Activated T-cell treated with anti-CD3 and anti-CD28 coated beads for 48 hours (primary cell): ENCODE results near the gene CDC20.

Experiments
- DNase-seq: peaks from one replicate; pipeline ENCODE4 v3.0.0-alpha.2; 2020; ENCODE audit warnings: low read depth

The CDC20 gene

DNA sequence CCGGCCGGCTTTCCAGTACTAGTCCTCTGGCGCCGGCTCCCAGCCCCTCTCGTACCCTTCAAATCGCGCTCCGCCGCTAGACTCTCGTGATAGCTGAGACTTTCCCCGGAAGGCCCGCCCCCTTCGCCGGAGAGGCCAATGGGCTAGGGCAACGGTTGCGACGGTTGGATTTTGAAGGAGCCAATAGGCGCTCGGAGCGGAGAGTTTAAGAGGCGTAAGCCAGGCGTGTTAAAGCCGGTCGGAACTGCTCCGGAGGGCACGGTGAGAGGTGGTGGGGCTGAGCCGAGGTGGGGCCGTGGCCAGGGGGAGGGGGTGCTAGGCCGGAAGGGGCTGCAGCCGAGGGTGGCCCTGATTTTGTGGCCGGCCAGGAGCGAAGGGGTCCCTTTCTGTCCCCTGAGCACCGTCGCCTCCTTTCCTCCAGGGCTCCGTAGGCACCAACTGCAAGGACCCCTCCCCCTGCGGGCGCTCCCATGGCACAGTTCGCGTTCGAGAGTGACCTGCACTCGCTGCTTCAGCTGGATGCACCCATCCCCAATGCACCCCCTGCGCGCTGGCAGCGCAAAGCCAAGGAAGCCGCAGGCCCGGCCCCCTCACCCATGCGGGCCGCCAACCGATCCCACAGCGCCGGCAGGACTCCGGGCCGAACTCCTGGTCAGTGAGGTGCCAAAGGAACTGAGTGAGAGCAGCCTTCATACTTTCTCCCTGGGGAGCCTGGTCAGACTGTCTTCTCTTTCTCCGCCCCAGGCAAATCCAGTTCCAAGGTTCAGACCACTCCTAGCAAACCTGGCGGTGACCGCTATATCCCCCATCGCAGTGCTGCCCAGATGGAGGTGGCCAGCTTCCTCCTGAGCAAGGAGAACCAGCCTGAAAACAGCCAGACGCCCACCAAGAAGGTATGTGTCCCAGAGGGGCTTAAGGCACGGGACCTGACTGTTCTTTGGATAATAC is at the start of gene CDC20:
Gene CDC20, plus strand, starts transcription at position 236 of the 948 bp plus-strand sequence. Its CDS starts 235 bp downstream, at position 471.
- peak; percentile 99 for DNase-seq

DNA sequence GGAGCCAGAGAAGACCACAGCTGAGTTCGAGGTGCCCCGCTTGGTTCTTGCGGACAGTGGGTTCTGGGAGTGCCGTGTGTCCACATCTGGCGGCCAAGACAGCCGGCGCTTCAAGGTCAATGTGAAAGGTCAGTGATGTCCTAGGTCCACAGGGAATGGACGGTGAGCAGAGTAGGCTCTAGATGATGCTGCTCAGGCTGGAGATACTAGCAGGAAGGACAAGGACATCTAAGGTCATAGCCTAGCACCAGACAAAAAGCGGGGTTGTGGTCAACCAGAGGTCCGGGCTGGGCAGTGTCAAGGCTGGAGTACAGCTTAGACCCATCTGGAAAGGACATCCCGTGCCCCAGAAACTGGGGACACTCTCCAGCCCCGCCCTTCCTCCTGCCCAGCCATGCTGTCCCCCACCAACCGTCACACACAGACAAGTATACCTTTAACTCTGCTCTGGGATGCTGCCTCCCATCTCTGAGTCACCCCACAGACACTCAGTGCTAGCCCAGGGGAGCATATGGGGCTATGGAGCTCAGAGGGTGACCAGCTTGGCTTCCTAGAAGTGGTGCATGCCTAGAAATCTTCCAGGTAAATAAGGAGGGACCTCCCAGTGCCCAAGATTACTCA is 49.3 kb upstream of the CDC20 start:
- DNase-seq, result no peak

DNA sequence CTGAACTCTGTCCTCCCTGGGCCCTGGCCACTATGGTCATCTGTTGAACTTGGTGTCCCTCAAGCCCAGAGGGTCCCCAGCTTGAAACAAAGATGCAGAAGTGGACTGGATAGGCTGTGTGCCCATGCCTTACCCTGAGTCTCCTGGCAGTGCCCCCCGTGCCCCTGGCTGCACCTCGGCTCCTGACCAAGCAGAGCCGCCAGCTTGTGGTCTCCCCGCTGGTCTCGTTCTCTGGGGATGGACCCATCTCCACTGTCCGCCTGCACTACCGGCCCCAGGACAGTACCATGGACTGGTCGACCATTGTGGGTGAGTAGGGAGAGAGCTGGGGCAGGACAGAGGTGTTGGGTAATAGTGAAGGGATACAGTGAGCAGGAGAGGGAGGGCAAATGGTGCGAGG is 47.3 kb upstream of the CDC20 start:
- no peak for DNase-seq

DNA sequence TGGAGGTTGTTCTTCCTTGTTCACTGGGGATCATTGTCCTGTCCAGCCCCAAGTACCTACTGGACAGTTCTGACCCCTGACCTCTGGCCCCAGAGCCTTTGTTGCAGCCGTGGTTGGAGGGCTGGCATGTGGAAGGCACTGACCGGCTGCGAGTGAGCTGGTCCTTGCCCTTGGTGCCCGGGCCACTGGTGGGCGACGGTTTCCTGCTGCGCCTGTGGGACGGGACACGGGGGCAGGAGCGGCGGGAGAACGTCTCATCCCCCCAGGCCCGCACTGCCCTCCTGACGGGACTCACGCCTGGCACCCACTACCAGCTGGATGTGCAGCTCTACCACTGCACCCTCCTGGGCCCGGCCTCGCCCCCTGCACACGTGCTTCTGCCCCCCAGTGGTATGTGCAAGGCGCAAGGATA is 46.6 kb upstream of the CDC20 start:
- no peak for DNase-seq

DNA sequence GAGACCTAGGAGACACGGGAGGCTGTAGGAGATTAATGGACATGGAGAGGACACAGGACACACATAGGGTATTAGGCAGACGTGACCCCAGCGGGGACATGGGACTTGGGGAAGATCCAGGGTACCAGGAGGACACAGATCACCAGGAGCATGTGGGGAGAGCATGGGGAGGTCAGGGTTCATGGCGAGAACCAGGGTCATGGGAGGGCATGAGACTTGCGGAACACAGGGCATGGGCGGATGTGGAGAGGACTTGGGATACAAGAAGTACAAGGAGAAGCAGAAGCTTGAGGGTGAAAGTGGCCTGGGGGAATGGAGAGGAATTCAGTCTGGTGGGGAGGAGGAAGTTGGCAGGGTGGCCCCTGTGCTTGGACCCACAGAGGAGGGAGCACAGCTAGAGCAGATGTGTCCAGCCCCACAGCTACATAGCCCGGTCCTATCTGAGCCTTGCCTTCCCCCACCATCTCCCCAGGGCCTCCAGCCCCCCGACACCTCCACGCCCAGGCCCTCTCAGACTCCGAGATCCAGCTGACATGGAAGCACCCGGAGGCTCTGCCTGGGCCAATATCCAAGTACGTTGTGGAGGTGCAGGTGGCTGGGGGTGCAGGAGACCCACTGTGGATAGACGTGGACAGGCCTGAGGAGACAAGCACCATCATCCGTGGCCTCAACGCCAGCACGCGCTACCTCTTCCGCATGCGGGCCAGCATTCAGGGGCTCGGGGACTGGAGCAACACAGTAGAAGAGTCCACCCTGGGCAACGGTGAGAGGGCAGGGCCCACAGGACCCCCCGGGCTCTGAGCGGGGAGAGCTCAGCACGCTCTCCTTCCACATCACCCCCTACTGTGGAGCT is 45.9 kb upstream of the CDC20 start:
- no peak for DNase-seq

DNA sequence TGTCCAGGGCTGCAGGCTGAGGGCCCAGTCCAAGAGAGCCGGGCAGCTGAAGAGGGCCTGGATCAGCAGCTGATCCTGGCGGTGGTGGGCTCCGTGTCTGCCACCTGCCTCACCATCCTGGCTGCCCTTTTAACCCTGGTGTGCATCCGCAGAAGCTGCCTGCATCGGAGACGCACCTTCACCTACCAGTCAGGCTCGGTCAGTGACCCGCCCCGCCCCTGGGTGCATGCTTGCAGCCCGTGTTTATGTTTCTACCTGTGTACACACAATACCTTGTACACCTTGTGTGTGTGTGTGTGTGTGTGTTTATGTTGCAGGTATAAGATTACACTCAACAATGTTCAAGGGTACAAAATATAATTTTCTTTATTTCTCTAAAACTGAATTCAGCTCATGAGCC is 45.0 kb upstream of the CDC20 start:
- DNase-seq, result no peak

DNA sequence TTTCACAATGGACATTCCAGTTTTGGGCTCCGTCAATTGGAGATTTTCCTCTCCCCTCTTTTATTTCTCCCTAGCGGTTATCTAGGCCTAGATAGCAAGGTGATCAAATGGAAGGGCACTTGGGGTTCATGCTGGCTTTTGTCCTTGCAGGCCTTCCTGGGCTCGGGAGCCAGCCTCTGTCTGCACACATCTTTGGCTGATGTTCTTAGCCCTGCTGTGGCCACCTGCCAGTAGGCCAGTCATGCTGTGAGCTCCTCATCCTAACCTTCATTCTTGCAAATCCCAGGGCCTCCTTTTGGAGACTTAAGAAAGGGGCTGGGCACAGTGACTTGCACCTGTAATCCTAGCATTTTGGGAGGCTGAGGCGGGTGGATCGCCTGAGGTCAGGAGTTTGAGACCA is 44.5 kb upstream of the CDC20 start:
- DNase-seq, result no peak

DNA sequence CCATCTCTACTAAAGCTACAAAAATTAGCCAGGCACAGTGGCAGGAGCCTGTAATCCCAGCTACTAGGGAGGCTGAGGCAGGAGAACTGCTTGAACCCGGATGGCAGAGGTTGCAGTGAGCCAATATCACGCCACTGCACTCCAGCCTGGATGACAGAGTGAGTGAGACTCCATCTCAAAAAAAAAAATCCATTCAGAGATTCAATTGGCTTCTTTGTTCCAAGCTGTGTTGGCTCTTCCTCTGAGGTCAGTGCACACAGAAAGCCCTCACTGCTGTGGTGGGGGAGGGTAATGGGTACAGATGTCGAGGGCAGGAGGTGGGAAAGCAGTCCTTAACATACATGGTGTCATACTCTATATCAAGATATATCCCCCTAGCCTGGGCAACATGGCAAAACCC is 43.3 kb upstream of the CDC20 start:
- no peak for DNase-seq

DNA sequence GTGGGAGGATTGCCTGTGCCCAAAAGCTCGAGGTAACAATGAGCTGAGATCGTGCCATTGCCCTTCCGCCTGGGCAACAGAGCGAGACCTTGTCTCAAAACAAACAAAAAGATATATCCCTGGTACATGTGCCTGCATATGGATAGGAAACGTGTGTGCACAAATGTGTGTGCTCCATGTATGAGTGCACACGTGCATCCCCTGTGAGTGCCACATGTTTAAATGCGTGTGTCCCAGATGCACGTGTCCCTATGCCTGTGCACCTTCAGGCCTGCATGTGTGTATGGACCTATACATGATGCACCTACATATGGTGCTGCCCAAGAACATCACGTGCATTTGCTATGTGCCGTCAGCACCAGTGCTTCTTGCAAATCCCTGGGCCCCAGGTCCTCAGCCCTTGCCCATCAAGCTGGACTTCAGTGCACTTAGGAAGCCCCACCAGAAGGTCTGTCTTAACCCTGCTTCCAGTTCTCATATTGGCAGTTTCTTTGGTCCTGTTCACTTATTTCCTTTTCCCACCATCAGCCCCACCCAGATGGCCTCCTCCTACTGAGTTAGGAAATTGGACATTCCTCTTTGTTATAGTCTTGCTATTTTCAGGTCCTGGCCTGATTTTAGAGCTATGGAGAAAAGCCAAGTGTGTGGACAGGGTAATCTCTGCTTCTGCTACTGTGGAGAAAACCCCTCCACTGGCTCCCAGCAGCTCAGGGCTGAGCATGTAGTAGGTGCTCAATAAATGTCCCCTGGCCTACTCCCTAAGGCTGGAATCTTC is 42.6 kb upstream of the CDC20 start:
- DNase-seq, result no peak

DNA sequence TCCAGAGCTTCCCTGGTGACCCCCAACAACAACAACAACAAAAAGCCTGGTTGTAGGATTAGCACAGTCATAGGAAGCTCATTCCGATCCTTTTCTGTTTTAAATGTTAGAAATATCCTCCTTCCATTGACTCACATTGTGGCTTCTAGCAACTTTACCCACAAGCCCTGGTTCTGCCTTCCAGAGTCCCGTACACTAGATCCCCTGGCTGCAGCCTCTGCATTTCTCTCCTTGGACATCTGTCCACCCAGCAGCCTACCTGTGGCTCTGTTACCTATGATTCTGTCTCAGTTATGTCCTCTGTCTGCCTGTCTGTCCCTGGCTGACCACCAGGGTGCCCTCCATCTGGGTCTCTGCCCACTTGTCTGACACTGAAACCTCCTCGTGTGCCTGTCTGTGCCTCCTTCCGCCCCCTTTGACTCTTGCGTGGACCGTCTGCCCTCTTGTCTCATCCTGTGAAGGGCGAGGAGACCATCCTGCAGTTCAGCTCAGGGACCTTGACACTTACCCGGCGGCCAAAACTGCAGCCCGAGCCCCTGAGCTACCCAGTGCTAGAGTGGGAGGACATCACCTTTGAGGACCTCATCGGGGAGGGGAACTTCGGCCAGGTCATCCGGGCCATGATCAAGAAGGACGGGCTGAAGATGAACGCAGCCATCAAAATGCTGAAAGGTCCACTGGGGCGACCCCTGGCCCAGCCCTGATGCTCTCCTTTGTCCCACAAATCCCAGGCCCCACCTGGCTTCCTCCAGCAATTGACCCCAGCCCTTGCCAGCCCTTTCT is 41.9 kb upstream of the CDC20 start:
- no peak for DNase-seq

DNA sequence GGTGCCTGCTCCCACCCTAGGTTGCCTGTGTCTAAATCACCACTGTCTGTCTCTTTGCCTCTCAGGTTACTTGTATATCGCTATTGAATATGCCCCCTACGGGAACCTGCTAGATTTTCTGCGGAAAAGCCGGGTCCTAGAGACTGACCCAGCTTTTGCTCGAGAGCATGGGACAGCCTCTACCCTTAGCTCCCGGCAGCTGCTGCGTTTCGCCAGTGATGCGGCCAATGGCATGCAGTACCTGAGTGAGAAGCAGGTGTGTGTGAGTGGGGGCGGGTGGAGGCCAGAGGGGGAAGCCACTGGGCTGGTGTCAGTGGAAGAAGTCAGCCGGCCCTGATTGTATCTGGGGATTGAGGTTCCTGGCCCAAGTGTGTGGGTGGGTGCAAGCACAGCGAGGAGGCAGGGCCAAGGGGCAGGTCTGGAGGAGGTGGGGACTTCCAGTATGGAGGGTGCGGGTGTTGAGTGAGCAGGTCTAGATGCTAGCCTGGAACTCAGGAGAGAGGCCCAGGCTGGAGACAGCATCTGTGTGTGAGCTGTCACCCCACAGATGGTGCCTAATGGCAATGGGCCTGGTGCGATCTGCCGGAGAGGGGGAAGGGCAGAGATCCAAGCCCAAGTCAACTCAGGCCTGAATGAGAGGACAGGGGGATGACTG is 40.8 kb upstream of the CDC20 start:
- DNase-seq, result no peak

DNA sequence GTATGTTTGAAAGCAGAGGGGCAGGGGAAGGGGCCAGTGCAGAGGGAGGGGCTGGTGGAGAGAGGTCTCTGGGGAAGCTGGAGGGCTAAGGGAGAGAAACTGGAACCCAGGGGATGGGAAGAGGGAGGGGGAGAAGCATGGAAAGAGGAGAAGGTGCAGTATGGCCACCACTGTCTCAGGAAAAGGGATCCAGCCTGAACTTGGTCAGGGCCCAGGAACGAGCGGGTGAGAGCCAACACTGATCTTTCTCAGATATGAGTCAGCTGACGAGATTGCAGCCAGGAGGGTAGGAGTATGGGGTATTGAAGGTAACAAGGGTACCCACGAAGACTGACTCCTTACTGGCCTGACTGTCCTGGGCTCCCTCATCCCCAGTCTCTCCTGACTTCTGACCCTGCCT is 40.0 kb upstream of the CDC20 start:
- DNase-seq, result no peak

DNA sequence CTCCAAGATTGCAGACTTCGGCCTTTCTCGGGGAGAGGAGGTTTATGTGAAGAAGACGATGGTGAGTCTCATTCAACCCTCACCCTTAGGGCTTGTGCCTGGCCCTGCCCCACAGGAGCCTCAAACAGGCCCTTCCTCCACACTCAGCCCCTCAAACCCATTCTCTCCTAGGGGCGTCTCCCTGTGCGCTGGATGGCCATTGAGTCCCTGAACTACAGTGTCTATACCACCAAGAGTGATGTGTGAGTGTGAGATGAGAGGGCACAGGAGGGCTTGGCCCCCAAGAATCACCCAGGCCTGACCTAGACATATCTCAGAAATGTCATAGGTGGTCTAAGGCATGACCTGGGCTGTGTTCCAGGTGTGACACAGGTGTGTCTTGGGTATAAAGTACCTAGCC is 39.5 kb upstream of the CDC20 start:
- DNase-seq, result no peak

DNA sequence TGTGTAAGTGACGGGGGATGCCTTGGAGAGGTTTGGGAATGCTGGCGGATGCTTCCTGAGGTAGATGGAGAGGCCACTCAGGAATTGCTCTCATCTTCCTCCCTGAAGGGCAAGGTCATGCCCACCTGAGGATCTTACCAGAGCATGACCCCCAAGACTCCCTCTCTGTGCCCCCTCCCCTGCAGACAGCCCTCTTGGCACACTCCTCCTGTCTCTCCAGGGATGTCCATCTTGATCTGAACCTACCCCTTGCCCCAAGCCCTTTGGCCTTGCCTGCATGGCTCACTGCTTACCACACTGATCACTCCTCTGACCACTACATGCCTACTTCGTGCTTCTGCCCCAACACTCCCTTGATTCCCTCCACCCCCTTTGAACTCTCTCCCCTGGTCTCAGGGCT is 39.0 kb upstream of the CDC20 start:
- DNase-seq, result no peak

DNA sequence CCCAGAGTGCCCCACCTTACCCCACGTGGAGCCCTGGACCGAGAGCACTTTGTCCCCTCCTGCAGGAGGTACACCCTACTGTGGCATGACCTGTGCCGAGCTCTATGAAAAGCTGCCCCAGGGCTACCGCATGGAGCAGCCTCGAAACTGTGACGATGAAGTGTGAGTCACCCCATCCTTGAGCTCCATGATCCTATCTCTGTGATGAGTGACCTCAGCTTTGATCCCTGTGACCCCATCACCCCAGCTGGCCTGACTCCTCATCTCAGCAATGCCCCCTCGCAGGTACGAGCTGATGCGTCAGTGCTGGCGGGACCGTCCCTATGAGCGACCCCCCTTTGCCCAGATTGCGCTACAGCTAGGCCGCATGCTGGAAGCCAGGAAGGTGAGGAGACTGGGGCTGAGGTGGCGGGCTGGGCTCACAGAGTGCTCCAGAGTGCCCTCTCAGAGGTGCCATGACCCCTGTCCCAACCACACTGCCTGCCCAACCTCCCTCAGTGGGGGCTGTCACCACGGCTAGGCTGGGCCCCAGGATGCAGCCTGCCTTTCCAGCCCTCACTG is 37.4 kb upstream of the CDC20 start:
- DNase-seq, result no peak

DNA sequence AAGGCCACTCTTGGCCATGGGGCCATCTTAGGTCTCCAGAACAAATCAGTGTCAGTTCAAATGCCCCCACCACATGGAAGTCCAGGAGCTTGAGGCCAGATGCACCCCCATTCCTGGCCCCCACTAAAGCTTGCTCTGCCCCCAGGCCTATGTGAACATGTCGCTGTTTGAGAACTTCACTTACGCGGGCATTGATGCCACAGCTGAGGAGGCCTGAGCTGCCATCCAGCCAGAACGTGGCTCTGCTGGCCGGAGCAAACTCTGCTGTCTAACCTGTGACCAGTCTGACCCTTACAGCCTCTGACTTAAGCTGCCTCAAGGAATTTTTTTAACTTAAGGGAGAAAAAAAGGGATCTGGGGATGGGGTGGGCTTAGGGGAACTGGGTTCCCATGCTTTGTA is 36.3 kb upstream of the CDC20 start:
- no peak for DNase-seq

DNA sequence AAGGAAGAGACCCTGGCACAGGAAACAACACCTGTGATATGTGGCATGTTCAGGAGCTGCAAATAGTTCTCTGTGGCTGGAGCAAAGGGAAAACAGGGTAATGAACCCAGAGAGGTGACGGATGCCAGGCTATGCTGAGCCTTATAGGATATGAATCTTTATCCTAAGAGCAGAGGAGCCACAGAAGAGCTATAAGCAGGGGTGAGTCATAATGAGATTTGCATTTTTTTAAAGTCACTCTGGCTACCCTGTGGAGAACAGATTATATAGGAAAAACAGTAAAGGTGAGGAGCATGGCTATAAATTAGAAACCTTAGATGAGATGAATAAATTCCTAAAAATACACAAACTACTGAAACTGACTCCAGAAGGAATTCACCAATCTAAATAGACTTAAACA is 34.0 kb upstream of the CDC20 start:
- DNase-seq, result no peak

DNA sequence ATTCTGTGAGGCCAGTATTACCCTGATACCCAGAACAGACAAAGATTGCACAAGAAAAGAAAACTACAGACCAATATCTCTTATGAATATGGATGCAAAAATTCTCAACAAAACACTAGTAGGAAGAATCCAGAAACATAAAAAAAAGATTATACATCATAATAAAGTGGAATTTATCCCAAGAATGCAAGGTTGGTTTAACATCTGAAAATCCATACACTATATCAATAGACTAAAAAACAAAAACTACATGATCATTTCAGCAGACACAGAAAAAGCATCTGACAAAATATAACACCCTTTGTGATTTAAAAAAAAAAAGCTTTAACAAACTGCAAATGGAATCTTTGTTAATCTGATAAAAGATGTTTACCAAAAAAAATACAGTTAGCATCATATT is 33.4 kb upstream of the CDC20 start:
- DNase-seq, result no peak

DNA sequence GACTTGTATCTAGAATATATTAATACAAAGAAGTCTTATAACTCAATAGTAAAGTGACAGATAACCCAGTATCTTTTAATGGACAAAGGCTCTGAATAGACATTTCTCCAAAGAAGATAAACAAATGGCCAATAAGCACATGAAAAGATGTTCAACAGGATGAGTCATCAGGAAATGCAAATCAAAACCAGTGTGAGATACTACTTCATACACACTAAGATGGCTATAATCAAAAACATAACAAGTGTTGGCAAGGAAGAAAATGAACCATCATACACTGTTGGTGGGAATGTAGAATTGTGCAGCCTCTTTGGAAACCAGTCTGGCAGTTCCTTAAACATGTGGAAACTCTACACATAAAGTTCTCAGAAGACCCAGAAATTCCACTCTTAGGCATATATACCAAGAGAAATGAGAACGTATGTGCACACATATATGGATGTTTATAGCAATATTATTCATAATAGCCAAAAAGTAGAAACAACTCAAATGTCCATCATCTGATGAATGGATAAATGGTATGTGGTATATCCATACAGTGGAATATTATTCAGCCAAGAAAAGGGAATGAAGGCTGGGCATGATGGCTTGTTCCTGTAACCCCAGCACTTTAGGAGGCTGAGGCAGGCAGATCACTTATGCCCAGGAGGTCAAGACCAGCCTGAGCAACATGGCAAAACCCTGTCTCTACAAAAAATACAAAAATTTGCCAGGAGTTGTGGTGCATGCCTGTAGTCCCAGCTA is 31.1 kb upstream of the CDC20 start:
- no peak for DNase-seq
